Activated naive CD4-positive, alpha-beta T cell treated with anti-CD3 and anti-CD28 coated beads, Interleukin-2, amount 50 U/mL, for 24 hours (primary cell): Measurements from ENCODE around the gene LETMD1.
A peak's percentile ranks its signal among the peaks of the same experiment; 100 is the strongest.
"Not testable (repeated sequence)": the region's sequence is repeated elsewhere in the genome, so short reads cannot be mapped to it uniquely, and the experiment has no call there.

Source experiments
- H3K27ac Mint-ChIP-seq: one replicate; pipeline ENCODE4 v1.8.0; 2021; ENCODE audit warnings: mild to moderate bottlenecking, mixed read lengths
- H3K27me3 Mint-ChIP-seq: one replicate; pipeline ENCODE4 v1.8.0; 2021; ENCODE audit warnings: mixed read lengths
- H3K36me3 Mint-ChIP-seq: one replicate; pipeline ENCODE4 v1.8.0; 2021; ENCODE audit warnings: mixed read lengths
- H3K4me1 Mint-ChIP-seq: one replicate; pipeline ENCODE4 v1.8.0; 2021; ENCODE audit warnings: mixed read lengths
- H3K4me3 Mint-ChIP-seq: one replicate; pipeline ENCODE4 v1.8.0; 2021; ENCODE audit warnings: mild to moderate bottlenecking, mixed read lengths
- H3K9me3 Mint-ChIP-seq: one replicate; pipeline ENCODE4 v1.8.0; 2021; ENCODE audit warnings: mixed read lengths

Gene LETMD1, protein sequence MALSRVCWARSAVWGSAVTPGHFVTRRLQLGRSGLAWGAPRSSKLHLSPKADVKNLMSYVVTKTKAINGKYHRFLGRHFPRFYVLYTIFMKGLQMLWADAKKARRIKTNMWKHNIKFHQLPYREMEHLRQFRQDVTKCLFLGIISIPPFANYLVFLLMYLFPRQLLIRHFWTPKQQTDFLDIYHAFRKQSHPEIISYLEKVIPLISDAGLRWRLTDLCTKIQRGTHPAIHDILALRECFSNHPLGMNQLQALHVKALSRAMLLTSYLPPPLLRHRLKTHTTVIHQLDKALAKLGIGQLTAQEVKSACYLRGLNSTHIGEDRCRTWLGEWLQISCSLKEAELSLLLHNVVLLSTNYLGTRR

DNA sequence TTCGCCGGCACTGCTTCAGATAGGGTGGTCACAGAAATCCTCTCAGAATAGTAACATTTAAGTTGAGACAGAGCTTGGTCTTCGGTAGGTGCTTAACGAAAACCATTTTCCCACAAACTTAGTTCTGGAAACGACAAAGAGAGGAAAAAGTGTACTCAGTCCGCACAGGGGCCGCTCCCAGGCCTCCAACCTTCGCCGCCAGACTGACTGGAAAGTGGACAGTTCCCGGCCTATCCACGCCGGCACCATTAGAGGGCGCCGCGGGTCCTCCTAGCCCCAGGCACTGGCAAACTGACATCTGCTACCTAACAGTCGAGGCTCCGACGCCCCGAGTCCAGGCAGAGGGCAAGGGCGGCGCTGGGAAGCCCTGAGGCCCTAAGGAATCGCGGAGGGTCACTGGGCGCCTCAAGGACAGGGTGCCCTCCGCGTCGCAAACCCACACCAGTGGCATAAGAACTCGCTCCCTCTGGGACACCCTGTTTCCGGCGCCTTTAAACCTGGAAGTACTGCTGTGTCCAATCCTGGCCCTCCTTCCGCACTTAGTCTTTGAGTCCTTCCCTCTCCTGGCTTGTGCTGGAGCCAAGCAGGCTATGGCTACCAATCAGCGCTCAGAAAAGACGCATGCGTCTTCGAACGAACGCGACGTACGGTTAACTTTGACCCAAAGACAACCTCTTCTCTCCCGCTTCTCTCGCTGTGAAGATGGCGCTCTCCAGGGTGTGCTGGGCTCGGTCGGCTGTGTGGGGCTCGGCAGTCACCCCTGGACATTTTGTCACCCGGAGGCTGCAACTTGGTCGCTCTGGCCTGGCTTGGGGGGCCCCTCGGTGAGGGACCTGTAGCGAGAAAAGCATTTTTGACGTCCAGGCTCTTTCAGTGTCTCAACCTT, at the start of gene LETMD1:
Gene LETMD1, plus strand, starts transcription at position 673 of the 886 bp plus-strand sequence. Its CDS starts 30 bp downstream, at position 703.
- Mint-ChIP-seq H3K4me3 (peak within 1 kb of the TSS; percentile 98), H3K9me3 (no peaks in the 10 kb centered on the region), H3K27me3 (no peaks in the 10 kb centered on the region), H3K27ac (peak within 1 kb of the TSS; percentile 96), H3K36me3 (peaks cover 6% of the 10 kb centered on the region), H3K4me1 (peaks cover 34% of the 10 kb centered on the region)

DNA sequence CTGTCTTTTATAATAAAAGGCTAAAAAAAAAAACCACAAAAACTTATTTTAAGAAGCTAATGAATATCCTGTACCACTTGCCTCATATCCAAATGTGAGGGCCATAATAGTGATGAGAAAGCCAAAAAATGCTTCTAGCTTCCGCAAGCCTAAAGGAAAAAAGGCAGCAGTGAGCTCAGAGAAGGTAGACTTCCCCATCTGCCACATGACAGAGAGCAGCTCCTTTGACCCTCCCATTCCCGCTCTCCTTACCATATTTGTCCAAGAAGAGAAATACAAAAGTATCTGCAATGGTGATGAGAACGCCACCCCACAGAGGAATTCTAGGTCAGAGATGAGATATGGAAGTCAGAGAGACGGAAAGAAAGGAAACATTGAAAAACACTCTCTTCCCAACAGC, 49.0 kb upstream of the LETMD1 start:
- Mint-ChIP-seq H3K27ac (peak overlapping the region; percentile 25), H3K27me3 (no peaks in the 10 kb centered on the region), H3K4me3 (peak overlapping the region; percentile 11)

DNA sequence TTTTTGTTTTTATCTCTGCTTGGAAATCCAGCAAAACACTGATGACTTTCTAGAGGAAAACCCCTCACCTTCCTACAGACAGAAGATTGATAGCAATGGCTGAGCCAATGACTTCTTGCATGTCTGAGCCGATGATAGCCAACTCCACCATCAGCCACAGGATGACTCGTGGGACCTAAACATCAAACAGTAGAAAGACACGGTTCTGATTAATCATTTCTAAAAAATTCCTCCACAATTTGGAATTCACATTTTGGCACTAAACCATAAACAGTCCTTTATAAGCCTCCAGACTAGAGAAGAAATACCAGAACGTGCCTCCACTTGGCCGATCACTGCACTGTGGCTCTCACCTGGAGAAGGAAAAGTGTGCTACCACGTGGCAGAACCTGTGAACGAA, 47.9 kb upstream of the LETMD1 start:
- Mint-ChIP-seq H3K4me3 (peak overlapping the region; percentile 23), H3K36me3 (peaks cover 19% of the 10 kb centered on the region), H3K9me3 (no peaks in the 10 kb centered on the region), H3K4me1 (peaks cover 20% of the 10 kb centered on the region), H3K27me3 (no peaks in the 10 kb centered on the region), H3K27ac (peak overlapping the region; percentile 47)

More for the DNA sequence above, 49.0 kb upstream of the LETMD1 start:
- peaks cover 20% of the 10 kb centered on the region for H3K36me3 Mint-ChIP-seq
- H3K9me3 Mint-ChIP-seq, result no peaks in the 10 kb centered on the region
- peaks cover 20% of the 10 kb centered on the region for H3K4me1 Mint-ChIP-seq

DNA sequence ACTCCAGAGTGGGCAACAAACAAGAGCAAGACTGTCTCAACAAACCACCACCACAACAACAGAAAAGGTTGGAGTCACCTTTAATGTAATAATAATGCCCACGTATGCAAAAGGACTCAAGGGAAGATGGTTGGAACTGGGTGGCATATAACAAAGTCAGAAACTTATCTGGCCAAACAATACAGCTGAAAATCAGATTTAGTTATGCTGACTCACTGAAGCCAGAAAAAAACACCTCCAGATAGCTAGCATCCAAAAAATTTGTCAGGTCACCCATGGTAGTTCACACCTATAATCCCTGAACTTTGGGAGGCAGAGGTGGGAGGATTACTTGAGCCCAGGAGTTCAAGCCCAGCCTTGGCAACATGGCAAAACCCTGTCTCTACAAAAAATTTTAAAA, 46.3 kb upstream of the LETMD1 start:
- Mint-ChIP-seq H3K4me1 (peaks cover 20% of the 10 kb centered on the region), H3K36me3 (peaks cover 19% of the 10 kb centered on the region), H3K27me3 (no peaks in the 10 kb centered on the region), H3K27ac (no peak overlapping the region), H3K9me3 (no peaks in the 10 kb centered on the region), H3K4me3 (no peak overlapping the region)

DNA sequence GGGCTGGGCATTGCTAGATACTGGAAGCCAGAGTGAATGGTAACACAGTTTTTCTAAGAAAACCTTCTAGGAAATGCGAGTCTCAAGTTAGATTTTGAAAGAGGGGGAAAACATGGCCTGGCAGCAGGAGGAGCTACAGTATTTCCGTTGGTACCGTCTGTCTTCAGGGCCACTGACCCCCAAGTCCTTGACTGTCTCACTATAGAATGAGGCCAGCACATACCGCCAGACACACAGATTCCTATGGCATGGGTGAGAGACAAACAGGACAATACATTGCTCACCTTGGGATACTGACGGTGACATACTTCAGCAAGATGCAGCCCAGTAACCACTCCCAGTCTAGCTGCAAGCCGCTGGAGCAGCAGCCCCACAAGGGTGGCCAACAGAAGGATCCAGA, 43.6 kb upstream of the LETMD1 start:
- Mint-ChIP-seq H3K27ac (peak overlapping the region; percentile 14), H3K36me3 (peaks cover 16% of the 10 kb centered on the region), H3K4me1 (peaks cover 23% of the 10 kb centered on the region)

DNA sequence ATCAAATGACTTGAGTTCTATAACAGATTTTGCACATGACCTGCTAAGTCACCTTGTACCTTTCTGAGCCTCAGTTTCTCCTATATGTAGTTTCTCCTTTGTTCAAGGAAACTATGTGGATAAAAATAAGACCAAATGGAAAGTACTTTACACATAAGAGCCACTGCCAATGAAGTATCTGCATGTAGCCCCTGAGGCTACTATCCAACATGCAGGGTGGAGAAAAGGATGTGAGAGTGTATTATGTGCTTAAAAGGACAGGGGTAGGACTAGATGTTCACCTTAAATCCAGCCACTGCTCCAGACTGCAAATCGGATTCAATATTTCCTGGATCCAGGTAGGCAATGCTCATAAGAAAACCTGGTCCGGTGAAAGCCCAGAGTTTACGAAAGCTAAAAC, 43.1 kb upstream of the LETMD1 start:
- Mint-ChIP-seq H3K9me3 (no peaks in the 10 kb centered on the region), H3K4me3 (no peak overlapping the region), H3K36me3 (peaks cover 16% of the 10 kb centered on the region), H3K27ac (peak overlapping the region; percentile 35), H3K4me1 (peaks cover 26% of the 10 kb centered on the region), H3K27me3 (no peaks in the 10 kb centered on the region)

More for the DNA sequence above, 43.6 kb upstream of the LETMD1 start:
- Mint-ChIP-seq H3K4me3 (no peak overlapping the region), H3K27me3 (no peaks in the 10 kb centered on the region), H3K9me3 (no peaks in the 10 kb centered on the region)

DNA sequence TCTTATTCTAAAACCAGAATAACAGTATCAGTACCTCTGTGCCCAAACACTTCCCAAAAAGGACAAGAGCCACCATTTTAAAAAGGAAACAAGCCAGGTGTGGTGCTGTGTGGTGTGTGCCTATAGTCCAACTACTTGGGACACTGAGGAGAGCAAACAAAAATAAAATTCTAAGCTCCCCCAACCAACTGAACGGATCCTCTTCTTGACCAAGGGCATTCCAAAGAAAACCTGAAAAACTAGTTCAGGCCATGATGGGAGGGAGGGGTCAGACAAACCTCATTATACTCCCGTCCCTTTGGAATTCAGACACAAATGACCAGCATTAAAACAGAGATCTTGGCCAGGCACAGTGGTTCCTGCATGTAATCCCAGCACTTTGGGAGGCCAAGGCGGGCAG, 42.5 kb upstream of the LETMD1 start:
- Mint-ChIP-seq H3K27ac (peak overlapping the region; percentile 53), H3K9me3 (no peaks in the 10 kb centered on the region), H3K36me3 (peaks cover 10% of the 10 kb centered on the region), H3K4me1 (peaks cover 23% of the 10 kb centered on the region), H3K4me3 (no peak overlapping the region), H3K27me3 (no peaks in the 10 kb centered on the region)

DNA sequence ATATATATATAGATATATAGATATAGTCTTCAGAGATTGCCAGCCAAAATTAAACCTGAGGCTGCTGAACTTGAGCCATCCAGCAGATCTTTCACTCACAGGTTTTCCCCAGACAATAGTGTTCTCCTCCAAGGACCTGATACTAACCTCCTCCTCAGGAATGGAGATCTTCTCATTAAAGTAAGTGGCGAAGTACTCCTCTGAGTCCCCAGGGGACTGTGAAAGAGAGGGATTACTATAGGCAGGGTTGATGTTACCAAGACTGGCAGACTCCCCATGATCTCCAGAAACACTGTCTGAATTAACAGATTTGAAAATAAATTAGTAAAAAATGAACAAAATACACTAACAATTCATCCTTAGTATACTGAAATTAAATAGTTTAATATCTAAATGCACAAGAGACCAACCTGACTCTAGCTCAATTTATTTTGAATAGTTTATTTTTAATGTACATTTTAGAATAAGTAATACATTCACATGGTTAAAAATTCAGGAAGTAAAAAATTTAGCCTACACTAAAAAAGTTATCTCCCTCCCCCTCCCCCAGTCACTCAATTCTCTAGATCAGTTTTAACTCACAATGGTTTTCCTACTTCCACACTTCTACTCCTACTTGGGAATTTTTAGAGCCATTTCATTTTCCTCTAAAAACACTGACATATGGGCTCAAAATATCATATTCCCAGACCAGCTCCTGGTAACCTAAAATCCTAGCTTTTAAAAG, 39.6 kb upstream of the LETMD1 start:
- H3K36me3 Mint-ChIP-seq, result peaks cover 10% of the 10 kb centered on the region
- H3K4me1 Mint-ChIP-seq, result peaks cover 46% of the 10 kb centered on the region
- H3K27ac Mint-ChIP-seq, result peak overlapping the region; percentile 95
- H3K9me3 Mint-ChIP-seq, result no peaks in the 10 kb centered on the region
- no peaks in the 10 kb centered on the region for H3K27me3 Mint-ChIP-seq
- peak overlapping the region; percentile 77 for H3K4me3 Mint-ChIP-seq

DNA sequence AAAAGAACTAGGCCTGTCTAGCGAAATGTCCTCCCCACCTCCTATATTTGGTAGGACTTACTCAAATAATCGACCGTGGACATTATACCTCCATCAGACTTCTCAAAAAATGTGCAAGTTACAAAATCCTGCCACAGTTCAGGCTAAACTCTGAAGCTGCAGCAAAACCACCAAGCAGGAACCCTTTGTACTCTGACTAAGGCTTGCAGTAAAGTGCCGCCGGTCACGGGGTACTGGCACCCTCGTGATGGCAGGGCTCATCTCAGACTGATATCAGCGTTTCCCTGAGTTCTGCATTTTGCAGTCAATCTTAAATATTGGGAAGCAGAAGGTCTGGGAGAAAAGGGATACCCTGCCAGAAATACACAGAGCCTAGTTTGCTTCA, 39.1 kb upstream of the LETMD1 start:
- H3K27me3 Mint-ChIP-seq, result no peaks in the 10 kb centered on the region
- peak overlapping the region; percentile 95 for H3K27ac Mint-ChIP-seq
- H3K4me3 Mint-ChIP-seq, result peak overlapping the region; percentile 77
- H3K9me3 Mint-ChIP-seq, result no peaks in the 10 kb centered on the region
- peaks cover 47% of the 10 kb centered on the region for H3K4me1 Mint-ChIP-seq
- H3K36me3 Mint-ChIP-seq, result peaks cover 7% of the 10 kb centered on the region

DNA sequence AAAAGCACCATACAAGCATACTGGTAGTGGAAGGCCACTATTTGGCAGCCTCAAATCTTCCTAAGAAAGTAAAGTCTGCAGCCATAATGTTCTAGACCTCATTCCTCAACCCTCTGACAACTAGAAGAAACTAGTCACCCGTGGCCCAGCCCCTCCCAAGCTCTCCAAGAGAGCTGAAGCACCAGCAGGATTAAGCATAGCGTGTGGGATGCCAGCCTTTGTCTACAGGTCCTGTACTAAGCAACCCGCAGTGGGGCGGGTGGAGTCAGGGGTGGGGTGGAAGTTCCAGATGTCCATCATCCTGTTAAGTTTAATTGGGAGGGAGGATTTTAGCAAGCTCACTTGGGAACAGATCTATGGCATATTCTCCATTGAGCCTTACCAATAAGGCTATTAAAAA, 36.2 kb upstream of the LETMD1 start:
- H3K4me1 Mint-ChIP-seq, result peaks cover 47% of the 10 kb centered on the region
- peaks cover 4% of the 10 kb centered on the region for H3K36me3 Mint-ChIP-seq
- no peak overlapping the region for H3K4me3 Mint-ChIP-seq
- no peaks in the 10 kb centered on the region for H3K9me3 Mint-ChIP-seq
- no peaks in the 10 kb centered on the region for H3K27me3 Mint-ChIP-seq
- H3K27ac Mint-ChIP-seq, result peak overlapping the region; percentile 53

DNA sequence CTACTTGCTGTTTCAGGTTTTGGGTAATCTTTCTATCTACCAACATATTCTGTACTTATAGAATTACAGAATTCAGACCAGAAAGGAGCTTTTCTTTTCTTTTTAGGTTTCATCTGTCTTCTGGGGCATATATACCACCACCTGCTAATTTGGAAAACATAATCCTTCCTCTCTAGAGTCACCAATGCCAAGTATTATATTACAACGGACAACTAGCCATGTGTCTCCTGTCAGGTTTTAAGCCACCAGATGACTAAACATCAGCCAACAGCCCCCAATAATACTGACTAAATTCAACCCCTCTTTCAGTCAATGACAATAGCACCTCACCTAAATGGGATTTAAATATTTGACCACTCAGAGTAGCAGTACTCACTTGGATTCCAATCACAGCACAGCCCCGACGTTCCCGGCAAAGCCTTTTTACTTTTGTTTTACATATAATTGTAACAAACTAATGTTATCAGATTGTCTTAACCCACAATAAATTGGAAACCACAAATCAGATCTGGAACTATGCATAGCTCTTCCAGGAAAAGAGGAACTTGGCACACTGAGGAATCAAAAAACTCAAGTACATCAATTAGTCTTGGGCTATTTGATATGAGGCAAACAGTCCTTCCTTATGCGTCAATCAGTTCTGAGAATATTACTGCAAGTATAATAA, 35.4 kb upstream of the LETMD1 start:
- H3K4me1 Mint-ChIP-seq, result peaks cover 54% of the 10 kb centered on the region
- no peak overlapping the region for H3K4me3 Mint-ChIP-seq
- no peaks in the 10 kb centered on the region for H3K9me3 Mint-ChIP-seq
- peak overlapping the region; percentile 63 for H3K27ac Mint-ChIP-seq
- H3K36me3 Mint-ChIP-seq, result peaks cover 4% of the 10 kb centered on the region
- no peaks in the 10 kb centered on the region for H3K27me3 Mint-ChIP-seq

DNA sequence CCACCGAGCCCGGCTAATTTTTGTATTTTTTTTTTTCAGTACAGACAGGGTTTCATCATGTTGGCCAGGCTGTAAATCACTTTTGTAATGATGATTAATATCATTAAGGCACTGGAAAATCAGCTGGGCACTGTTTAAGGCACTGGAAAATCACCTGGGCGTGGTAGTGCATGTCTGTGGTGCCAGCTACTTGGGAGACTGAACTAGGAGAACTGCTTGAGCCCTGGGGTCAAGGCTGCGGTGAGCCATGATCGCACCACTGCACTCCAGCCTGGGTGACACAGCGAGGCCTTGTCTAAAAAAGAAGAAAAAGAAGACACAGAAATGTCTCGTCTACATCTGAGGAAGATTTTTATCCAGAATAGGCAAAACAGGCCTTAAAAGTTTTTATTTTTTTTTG, 34.7 kb upstream of the LETMD1 start:
- H3K27ac Mint-ChIP-seq, result no peak overlapping the region
- peaks cover 54% of the 10 kb centered on the region for H3K4me1 Mint-ChIP-seq
- H3K27me3 Mint-ChIP-seq, result no peaks in the 10 kb centered on the region
- H3K9me3 Mint-ChIP-seq, result no peaks in the 10 kb centered on the region
- no peak overlapping the region for H3K4me3 Mint-ChIP-seq
- H3K36me3 Mint-ChIP-seq, result peaks cover 4% of the 10 kb centered on the region

DNA sequence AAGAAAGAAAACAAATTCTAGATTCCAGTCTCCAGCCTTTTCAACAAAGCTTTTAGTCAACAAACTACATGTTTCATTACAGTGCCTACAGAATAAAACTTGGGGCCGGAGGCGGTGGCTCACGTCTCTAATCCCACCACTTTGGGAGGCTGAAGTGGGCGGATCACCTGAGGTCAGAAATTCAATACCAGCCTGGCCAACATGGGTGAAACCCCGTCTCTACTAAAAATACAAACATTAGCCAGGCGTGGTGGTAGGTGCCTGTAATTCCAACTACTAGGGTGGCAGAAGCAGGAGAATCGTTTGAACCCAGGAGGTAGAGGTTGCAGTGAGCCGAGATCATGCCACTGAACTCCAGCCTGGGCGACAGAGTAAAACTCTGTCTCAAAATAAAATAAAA, 33.7 kb upstream of the LETMD1 start:
- not testable (repeated sequence) for H3K27me3 Mint-ChIP-seq, H3K9me3 Mint-ChIP-seq, H3K36me3 Mint-ChIP-seq, H3K27ac Mint-ChIP-seq, H3K4me3 Mint-ChIP-seq
- peaks cover 53% of the 10 kb centered on the region for H3K4me1 Mint-ChIP-seq

DNA sequence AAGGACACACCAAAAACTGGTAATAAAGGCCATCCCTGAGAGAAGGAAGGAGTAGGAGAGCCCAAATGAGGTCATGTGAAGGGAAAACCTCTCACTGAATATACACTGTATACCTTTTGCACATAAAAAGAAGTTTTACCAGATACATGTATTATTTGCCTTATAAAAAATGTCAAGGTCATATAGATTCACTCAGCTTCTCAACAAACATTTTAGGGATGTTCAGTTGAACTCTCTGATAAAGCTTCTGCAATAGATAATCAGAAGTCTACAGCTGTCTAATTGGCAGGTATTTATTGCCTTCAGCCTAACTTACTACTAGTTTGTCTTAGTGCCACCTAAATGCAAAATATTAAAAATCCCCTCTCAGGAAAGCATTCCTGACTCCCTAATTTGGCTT, 30.7 kb upstream of the LETMD1 start:
- H3K27me3 Mint-ChIP-seq, result no peaks in the 10 kb centered on the region
- no peak overlapping the region for H3K4me3 Mint-ChIP-seq
- no peaks in the 10 kb centered on the region for H3K36me3 Mint-ChIP-seq
- peaks cover 60% of the 10 kb centered on the region for H3K4me1 Mint-ChIP-seq
- peak overlapping the region; percentile 48 for H3K27ac Mint-ChIP-seq
- H3K9me3 Mint-ChIP-seq, result no peaks in the 10 kb centered on the region

DNA sequence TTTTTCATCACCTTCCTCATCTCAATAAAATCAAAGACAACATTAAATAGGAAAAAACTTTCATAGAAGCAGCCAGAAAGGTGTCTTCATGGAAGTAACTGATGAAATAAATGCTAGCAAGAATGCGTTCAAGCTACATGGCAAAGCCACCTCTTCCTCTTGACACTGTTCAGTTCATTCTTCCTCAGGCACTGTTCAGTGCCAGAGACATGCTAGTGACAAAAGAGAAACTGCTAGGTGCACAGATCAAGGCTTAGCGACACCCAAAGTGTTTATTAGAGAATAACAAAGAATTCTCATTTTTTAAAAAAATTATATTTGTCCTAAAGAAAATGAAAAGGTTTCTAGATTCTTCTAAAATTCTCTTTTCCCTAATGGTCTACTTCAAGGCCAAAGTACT, 29.2 kb upstream of the LETMD1 start:
- no peak overlapping the region for H3K27ac Mint-ChIP-seq
- H3K4me1 Mint-ChIP-seq, result peaks cover 60% of the 10 kb centered on the region
- no peaks in the 10 kb centered on the region for H3K27me3 Mint-ChIP-seq
- no peak overlapping the region for H3K4me3 Mint-ChIP-seq
- no peaks in the 10 kb centered on the region for H3K9me3 Mint-ChIP-seq
- no peaks in the 10 kb centered on the region for H3K36me3 Mint-ChIP-seq
